HEK293 (cell line): Measurements from ENCODE around the gene TMEM259.

Experiments used
- CTCF ChIA-PET: fragments of 350-600 bp; formaldehyde crosslinking; extraction: SDS; loops from one replicate; lab custom pipeline; 2021; ENCODE audit warnings: antibody characterized with exemption; lab: Yijun Ruan, JAX
- POLR2A ChIA-PET: fragments of 300-600 bp; formaldehyde crosslinking; extraction: SDS; loops from one replicate; lab custom pipeline; 2020; ENCODE audit warnings: antibody characterized with exemption, inconsistent platforms; lab: Yijun Ruan, JAX
- H3K27ac ChIP-seq: fragments of 200-500 bp; sonication (Bioruptor generic); 2 replicates; pipeline ENCODE4 v1.5.1; 2014; ENCODE audit warnings: low read depth, low read length, control low read depth, inconsistent platforms; ENCODE audit errors: extremely low read depth
- H3K36me3 ChIP-seq, 2 experiments: fragments of 200-500 bp in 1 of 2; sonication (Bioruptor generic) in 1 of 2; 1 replicate in 1 of 2; 2 replicates in 1 of 2; pipeline ENCODE4 v1.5.1; 2014 to 2017; ENCODE audit warnings: inconsistent platforms in 2 of 2, low read length in 2 of 2; ENCODE audit not compliant: control insufficient read depth in 2 of 2, insufficient read depth in 1 of 2
- H3K4me1 ChIP-seq: fragments of 200-500 bp; sonication (Bioruptor generic); 2 replicates; pipeline ENCODE4 v1.5.1; 2014; ENCODE audit warnings: mild to moderate bottlenecking, low read length, inconsistent platforms; ENCODE audit not compliant: control insufficient read depth, insufficient read depth
- H3K4me3 ChIP-seq: 2 replicates; pipeline ENCODE4 v1.5.1; 2011; ENCODE audit warnings: low read depth, mild to moderate bottlenecking, control low read depth, low read length, moderate library complexity
- H3K9me3 ChIP-seq: fragments of 200-500 bp; sonication (Bioruptor generic); 2 replicates; pipeline ENCODE4 v1.5.1; 2014; ENCODE audit warnings: low read depth, low read length, inconsistent platforms; ENCODE audit not compliant: control insufficient read depth, insufficient read depth
- HOXC10 ChIP-seq: sonication (generic); formaldehyde crosslinking; IDR thresholded peaks from 2 replicates; pipeline ENCODE4 v1.8.1; 2023; ENCODE audit warnings: mild to moderate bottlenecking, missing genetic modification reagents
- KLF10 ChIP-seq: fragments of 450-650 bp; IDR thresholded peaks from 2 replicates; pipeline ENCODE4 v1.5.1; 2018; ENCODE audit warnings: missing biosample characterization, mild to moderate bottlenecking, missing genetic modification characterization
- SP2 ChIP-seq: fragments of 450-650 bp; formaldehyde crosslinking; IDR thresholded peaks from 2 replicates; pipeline ENCODE4 v1.5.1; 2016; ENCODE audit warnings: missing biosample characterization, missing genetic modification characterization
- YY2 ChIP-seq: fragments of 450-650 bp; formaldehyde crosslinking; IDR thresholded peaks from 2 replicates; pipeline ENCODE4 v1.5.1; 2016; ENCODE audit warnings: missing biosample characterization, missing genetic modification characterization
- ZFHX2 ChIP-seq: fragments of 450-650 bp; formaldehyde crosslinking; conservative IDR thresholded peaks from 2 replicates; pipeline ENCODE4 v1.5.1; 2016; ENCODE audit warnings: missing biosample characterization, missing genetic modification characterization
- ZNF10 ChIP-seq: fragments of 450-650 bp; formaldehyde crosslinking; IDR thresholded peaks from 2 replicates; pipeline ENCODE4 v1.5.1; 2017; ENCODE audit warnings: missing biosample characterization, missing genetic modification characterization
- ZNF248 ChIP-seq: fragments of 450-650 bp; formaldehyde crosslinking; IDR thresholded peaks from 2 replicates; pipeline ENCODE4 v1.5.1; 2017; ENCODE audit warnings: missing biosample characterization, missing genetic modification characterization
- ZNF341 ChIP-seq: fragments of 450-650 bp; formaldehyde crosslinking; IDR thresholded peaks from 2 replicates; pipeline ENCODE4; 2016; ENCODE audit warnings: low read depth, missing biosample characterization, missing genetic modification characterization
- ZNF514 ChIP-seq: fragments of 450-650 bp; formaldehyde crosslinking; IDR thresholded peaks from 2 replicates; pipeline ENCODE4 v1.5.1; 2016; ENCODE audit warnings: missing biosample characterization, missing genetic modification characterization
- ZNF561 ChIP-seq: fragments of 450-650 bp; IDR thresholded peaks from 2 replicates; pipeline ENCODE4 v1.5.1; 2018; ENCODE audit warnings: missing biosample characterization, missing genetic modification characterization, borderline replicate concordance
- ZNF664 ChIP-seq: fragments of 450-650 bp; formaldehyde crosslinking; IDR thresholded peaks from 2 replicates; pipeline ENCODE4 v1.5.1; 2016; ENCODE audit warnings: missing biosample characterization, missing genetic modification characterization
- ZNF76 ChIP-seq: fragments of 450-650 bp; formaldehyde crosslinking; IDR thresholded peaks from 2 replicates; pipeline ENCODE4; 2016; ENCODE audit warnings: low read depth, missing biosample characterization, missing genetic modification characterization, borderline replicate concordance
- ZSCAN30 ChIP-seq: fragments of 450-650 bp; IDR thresholded peaks from 2 replicates; pipeline ENCODE4 v1.5.1; 2018; ENCODE audit warnings: missing biosample characterization, mild to moderate bottlenecking, missing genetic modification characterization, moderate library complexity
- TF ChIP-seq, protein P1 (sequence below): fragments of 450-650 bp; formaldehyde crosslinking; IDR thresholded peaks from 2 replicates; pipeline ENCODE4 v1.5.1; 2016; ENCODE audit warnings: missing biosample characterization, missing genetic modification characterization
- TF ChIP-seq, protein P2 (sequence below): fragments of 450-650 bp; formaldehyde crosslinking; conservative IDR thresholded peaks from 2 replicates; pipeline ENCODE4 v1.5.1; 2016; ENCODE audit warnings: low read depth, missing biosample characterization, missing genetic modification characterization
- TF ChIP-seq, protein P3 (sequence below): fragments of 450-650 bp; formaldehyde crosslinking; IDR thresholded peaks from 2 replicates; pipeline ENCODE4 v1.5.1; 2016; ENCODE audit warnings: missing biosample characterization, missing genetic modification characterization
- TF ChIP-seq, protein P4 (sequence below): fragments of 450-650 bp; formaldehyde crosslinking; IDR thresholded peaks from 2 replicates; pipeline ENCODE4 v1.5.1; 2016; ENCODE audit warnings: missing biosample characterization, missing genetic modification characterization
- TF ChIP-seq, protein P5 (sequence below): fragments of 450-650 bp; formaldehyde crosslinking; IDR thresholded peaks from 2 replicates; pipeline ENCODE4 v1.5.1; 2017; ENCODE audit warnings: missing biosample characterization, missing genetic modification characterization
- TF ChIP-seq, protein P6 (sequence below): fragments of 450-650 bp; IDR thresholded peaks from 2 replicates; pipeline ENCODE4 v1.5.1; 2018; ENCODE audit warnings: missing biosample characterization, missing genetic modification characterization
- TF ChIP-seq, protein P7 (sequence below): fragments of 450-650 bp; formaldehyde crosslinking; IDR thresholded peaks from 2 replicates; pipeline ENCODE4 v1.5.1; 2016; ENCODE audit warnings: missing biosample characterization, missing genetic modification characterization

The TMEM259 gene

DNA sequence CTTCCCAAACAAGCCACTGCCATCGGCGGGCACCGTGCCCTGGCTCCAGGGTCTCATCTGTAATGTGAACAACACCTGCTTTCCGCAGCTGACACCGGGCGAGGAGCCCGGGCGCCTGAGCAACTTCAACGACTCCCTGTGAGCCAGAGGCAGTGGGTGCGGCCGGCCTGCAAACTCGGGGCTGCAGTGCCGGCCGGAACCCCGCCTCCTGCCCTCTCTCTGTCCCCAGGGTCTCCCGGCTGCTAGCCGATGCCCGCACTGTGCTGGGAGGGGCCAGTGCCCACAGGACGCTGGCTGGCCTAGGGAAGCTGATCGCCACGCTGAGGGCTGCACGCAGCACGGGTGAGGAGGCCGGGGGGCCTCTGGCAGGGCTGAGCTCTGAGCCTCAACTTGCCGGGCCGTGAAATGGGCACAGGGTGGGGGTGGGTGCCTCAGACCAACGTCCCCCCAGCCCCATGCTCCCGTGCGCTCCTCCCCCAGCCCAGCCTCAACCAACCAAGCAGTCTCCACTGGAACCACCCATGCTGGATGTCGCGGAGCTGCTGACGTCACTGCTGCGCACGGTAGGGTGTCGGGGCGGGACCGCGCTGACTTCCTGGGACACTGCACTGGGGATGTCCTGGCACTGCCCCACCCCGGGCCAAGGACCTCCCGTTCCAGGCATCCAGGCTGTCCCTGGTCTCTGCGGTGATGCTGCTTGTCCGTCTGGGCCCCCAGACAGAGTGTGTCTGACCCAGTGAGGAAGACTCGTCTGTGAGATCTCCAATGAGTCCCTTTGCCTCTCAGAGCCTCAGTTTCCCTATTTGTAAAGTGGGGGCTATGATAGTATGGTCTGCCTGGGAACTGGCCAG is 21.1 kb upstream of the TMEM259 start (continued):
- TF ChIP-seq, protein P1, sequence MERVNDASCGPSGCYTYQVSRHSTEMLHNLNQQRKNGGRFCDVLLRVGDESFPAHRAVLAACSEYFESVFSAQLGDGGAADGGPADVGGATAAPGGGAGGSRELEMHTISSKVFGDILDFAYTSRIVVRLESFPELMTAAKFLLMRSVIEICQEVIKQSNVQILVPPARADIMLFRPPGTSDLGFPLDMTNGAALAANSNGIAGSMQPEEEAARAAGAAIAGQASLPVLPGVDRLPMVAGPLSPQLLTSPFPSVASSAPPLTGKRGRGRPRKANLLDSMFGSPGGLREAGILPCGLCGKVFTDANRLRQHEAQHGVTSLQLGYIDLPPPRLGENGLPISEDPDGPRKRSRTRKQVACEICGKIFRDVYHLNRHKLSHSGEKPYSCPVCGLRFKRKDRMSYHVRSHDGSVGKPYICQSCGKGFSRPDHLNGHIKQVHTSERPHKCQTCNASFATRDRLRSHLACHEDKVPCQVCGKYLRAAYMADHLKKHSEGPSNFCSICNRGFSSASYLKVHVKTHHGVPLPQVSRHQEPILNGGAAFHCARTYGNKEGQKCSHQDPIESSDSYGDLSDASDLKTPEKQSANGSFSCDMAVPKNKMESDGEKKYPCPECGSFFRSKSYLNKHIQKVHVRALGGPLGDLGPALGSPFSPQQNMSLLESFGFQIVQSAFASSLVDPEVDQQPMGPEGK (tag by site-specific recombination) = peak; percentile 55

DNA sequence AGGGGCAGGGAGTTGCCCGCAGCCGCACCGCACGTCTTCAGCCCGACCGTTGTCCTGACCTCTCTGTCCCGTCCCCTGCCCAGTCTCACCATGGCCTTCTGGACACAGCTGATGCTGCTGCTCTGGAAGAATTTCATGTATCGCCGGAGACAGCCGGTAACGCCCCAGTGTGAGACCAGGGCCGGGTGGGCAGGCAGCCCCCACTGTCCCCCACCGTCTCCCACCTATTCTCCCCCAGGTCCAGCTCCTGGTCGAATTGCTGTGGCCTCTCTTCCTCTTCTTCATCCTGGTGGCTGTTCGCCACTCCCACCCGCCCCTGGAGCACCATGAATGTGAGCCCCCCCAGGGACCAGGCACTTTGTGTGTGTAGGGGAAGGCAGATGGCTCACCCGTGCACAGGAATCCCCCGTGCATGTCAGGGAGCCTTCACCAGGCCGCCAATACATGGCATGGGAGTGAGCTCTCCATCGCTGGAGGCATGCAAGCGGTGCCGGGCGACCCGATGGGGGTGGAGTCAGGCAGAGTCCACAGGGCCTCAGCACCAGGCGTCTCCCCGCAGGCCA is 20.4 kb upstream of the TMEM259 start:
- ChIA-PET POLR2A (interaction anchor here (1.1 to 5.8 kb wide), 2 partner anchors 14 to 22 kb away, joined by 3 to 60 read pairs; partner anchors contain the start of gene CNN2), CTCF (interaction anchor here (1.4 kb wide), 1 partner anchor 24 kb away, joined by 6 read pairs; no protein-coding TSS in a partner anchor)
- H3K9me3 ChIP-seq = no peaks in the 10 kb centered on the region
- no peak overlapping the region for H3K4me3 ChIP-seq
- peaks cover 0 to 17% of the 10 kb centered on the region in 2 experiments; a peak in 2 of 3 replicates for H3K36me3 ChIP-seq
- H3K27ac ChIP-seq = no peak overlapping the region
- no peaks in the 10 kb centered on the region; the same call in 1 of the 2 replicates for H3K4me1 ChIP-seq
- TF ChIP-seq ZFHX2 (tag by site-specific recombination) (no peak), ZNF341 (tag by site-specific recombination) (no peak), ZNF10 (tag by site-specific recombination) (0 out of 2 replicates have a peak, but pooled peaks have one; percentile 13), ZNF664 (no peak), ZNF248 (tag by site-specific recombination) (no peak), ZNF76 (no peak), SP2 (tag by site-specific recombination) (no peak), KLF10 (no peak), ZSCAN30 (tag by site-specific recombination) (peak; percentile 9; the same call in 1 of the 2 replicates), ZNF561 (no peak), YY2 (tag by site-specific recombination) (no peak), ZNF514 (no peak), HOXC10 (CRISPR knock-in tag) (no peak)
- TF ChIP-seq, protein P2, sequence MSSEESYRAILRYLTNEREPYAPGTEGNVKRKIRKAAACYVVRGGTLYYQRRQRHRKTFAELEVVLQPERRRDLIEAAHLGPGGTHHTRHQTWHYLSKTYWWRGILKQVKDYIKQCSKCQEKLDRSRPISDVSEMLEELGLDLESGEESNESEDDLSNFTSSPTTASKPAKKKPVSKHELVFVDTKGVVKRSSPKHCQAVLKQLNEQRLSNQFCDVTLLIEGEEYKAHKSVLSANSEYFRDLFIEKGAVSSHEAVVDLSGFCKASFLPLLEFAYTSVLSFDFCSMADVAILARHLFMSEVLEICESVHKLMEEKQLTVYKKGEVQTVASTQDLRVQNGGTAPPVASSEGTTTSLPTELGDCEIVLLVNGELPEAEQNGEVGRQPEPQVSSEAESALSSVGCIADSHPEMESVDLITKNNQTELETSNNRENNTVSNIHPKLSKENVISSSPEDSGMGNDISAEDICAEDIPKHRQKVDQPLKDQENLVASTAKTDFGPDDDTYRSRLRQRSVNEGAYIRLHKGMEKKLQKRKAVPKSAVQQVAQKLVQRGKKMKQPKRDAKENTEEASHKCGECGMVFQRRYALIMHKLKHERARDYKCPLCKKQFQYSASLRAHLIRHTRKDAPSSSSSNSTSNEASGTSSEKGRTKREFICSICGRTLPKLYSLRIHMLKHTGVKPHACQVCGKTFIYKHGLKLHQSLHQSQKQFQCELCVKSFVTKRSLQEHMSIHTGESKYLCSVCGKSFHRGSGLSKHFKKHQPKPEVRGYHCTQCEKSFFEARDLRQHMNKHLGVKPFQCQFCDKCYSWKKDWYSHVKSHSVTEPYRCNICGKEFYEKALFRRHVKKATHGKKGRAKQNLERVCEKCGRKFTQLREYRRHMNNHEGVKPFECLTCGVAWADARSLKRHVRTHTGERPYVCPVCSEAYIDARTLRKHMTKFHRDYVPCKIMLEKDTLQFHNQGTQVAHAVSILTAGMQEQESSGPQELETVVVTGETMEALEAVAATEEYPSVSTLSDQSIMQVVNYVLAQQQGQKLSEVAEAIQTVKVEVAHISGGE = no peak
- TF ChIP-seq, protein P1 (tag by site-specific recombination) = peak; percentile 67
- TF ChIP-seq, protein P3, sequence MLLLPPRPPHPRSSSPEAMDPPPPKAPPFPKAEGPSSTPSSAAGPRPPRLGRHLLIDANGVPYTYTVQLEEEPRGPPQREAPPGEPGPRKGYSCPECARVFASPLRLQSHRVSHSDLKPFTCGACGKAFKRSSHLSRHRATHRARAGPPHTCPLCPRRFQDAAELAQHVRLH (tag by site-specific recombination) = peak; percentile 96
- TF ChIP-seq, protein P4, sequence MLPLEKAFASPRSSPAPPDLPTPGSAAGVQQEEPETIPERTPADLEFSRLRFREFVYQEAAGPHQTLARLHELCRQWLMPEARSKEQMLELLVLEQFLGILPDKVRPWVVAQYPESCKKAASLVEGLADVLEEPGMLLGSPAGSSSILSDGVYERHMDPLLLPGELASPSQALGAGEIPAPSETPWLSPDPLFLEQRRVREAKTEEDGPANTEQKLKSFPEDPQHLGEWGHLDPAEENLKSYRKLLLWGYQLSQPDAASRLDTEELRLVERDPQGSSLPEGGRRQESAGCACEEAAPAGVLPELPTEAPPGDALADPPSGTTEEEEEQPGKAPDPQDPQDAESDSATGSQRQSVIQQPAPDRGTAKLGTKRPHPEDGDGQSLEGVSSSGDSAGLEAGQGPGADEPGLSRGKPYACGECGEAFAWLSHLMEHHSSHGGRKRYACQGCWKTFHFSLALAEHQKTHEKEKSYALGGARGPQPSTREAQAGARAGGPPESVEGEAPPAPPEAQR = no peak
- TF ChIP-seq, protein P5, sequence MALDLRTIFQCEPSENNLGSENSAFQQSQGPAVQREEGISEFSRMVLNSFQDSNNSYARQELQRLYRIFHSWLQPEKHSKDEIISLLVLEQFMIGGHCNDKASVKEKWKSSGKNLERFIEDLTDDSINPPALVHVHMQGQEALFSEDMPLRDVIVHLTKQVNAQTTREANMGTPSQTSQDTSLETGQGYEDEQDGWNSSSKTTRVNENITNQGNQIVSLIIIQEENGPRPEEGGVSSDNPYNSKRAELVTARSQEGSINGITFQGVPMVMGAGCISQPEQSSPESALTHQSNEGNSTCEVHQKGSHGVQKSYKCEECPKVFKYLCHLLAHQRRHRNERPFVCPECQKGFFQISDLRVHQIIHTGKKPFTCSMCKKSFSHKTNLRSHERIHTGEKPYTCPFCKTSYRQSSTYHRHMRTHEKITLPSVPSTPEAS (tag by site-specific recombination) = no peak
- TF ChIP-seq, protein P6, sequence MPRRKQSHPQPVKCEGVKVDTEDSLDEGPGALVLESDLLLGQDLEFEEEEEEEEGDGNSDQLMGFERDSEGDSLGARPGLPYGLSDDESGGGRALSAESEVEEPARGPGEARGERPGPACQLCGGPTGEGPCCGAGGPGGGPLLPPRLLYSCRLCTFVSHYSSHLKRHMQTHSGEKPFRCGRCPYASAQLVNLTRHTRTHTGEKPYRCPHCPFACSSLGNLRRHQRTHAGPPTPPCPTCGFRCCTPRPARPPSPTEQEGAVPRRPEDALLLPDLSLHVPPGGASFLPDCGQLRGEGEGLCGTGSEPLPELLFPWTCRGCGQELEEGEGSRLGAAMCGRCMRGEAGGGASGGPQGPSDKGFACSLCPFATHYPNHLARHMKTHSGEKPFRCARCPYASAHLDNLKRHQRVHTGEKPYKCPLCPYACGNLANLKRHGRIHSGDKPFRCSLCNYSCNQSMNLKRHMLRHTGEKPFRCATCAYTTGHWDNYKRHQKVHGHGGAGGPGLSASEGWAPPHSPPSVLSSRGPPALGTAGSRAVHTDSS = peak; percentile 54; the same call in 1 of the 2 replicates
- TF ChIP-seq, protein P7, sequence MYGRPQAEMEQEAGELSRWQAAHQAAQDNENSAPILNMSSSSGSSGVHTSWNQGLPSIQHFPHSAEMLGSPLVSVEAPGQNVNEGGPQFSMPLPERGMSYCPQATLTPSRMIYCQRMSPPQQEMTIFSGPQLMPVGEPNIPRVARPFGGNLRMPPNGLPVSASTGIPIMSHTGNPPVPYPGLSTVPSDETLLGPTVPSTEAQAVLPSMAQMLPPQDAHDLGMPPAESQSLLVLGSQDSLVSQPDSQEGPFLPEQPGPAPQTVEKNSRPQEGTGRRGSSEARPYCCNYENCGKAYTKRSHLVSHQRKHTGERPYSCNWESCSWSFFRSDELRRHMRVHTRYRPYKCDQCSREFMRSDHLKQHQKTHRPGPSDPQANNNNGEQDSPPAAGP (tag by site-specific recombination) = 0 out of 2 replicates have a peak, but pooled peaks have one; percentile 9
